Immature natural killer cell (primary cell): ENCODE measurements around the gene AFAP1L1. TPM values are rescaled to one million over a fixed set of nuclear protein-coding genes. Genes with fewer than 3 reads are reported as not detected.

Source experiments
- DNase-seq, 3 donors: peaks; one replicate each; pipeline ENCODE4 v3.0.0; 2022; ENCODE audit warnings: mixed read lengths in 1 of 3
- H3K27ac Mint-ChIP-seq, 6 donors: one replicate each; pipeline ENCODE4 v1.8.0; 2020; ENCODE audit warnings: mixed read lengths in 6 of 6, mild to moderate bottlenecking in 5 of 6, inconsistent platforms in 4 of 6, moderate library complexity in 3 of 6
- H3K27me3 Mint-ChIP-seq, 3 donors: one replicate each; pipeline ENCODE4 v1.8.0; 2020 to 2021; ENCODE audit warnings: low read depth in 3 of 3, mild to moderate bottlenecking in 3 of 3, mixed read lengths in 3 of 3, moderate library complexity in 3 of 3, inconsistent platforms in 1 of 3
- H3K36me3 Mint-ChIP-seq, 3 donors: one replicate each; pipeline ENCODE4 v1.8.0; 2020; ENCODE audit warnings: mixed read lengths in 3 of 3, inconsistent platforms in 2 of 3, mild to moderate bottlenecking in 2 of 3
- H3K4me1 Mint-ChIP-seq, 2 donors: one replicate each; pipeline ENCODE4 v1.8.0; 2020; ENCODE audit warnings: inconsistent platforms in 2 of 2, mild to moderate bottlenecking in 2 of 2, mixed read lengths in 2 of 2, moderate library complexity in 1 of 2
- H3K4me3 Mint-ChIP-seq, 5 donors: one replicate each; pipeline ENCODE4 v1.8.0; 2020; ENCODE audit warnings: mild to moderate bottlenecking in 5 of 5, mixed read lengths in 5 of 5, inconsistent platforms in 3 of 5, moderate library complexity in 3 of 5
- H3K9me3 Mint-ChIP-seq, 6 donors: one replicate each; pipeline ENCODE4 v1.8.0; 2020; ENCODE audit warnings: mild to moderate bottlenecking in 6 of 6, mixed read lengths in 6 of 6, inconsistent platforms in 4 of 6, moderate library complexity in 3 of 6
- polyA plus RNA-seq, 3 donors: library from polyadenylated mRNA; unstranded; fragments of 300-500 nt; fragmentation: Illumina TruSeq; gene quantifications; one replicate each; pipeline ENCODE4 v1.2.3, GENCODE V29; 2021

Gene AFAP1L1
- polyA plus RNA-seq, 3 donors from 2014 or later = 0.28 to 0.83 TPM; not detected in 1

DNA sequence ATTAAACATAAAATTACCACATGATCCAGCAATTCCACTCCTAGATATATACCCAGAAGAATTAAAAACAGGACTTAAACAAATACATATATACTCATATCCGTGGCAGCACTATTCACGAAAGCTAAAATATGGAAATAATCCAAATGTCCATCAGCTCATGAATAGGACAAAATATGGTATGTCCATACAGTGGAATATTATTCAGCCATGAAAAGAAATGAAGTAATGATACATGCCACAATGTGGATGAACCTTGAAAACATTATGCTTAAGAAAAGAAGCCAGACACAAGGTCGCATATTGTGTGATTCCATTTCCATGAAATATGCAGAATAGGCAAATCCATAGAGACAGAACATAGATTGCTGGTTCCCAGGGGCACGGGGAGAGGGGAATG lies 24.8 kb upstream of the AFAP1L1 start:
- H3K27me3 Mint-ChIP-seq = peaks cover 2% of the 10 kb centered on the region in 3 donors
- H3K27ac Mint-ChIP-seq = no peak overlapping the region

DNA sequence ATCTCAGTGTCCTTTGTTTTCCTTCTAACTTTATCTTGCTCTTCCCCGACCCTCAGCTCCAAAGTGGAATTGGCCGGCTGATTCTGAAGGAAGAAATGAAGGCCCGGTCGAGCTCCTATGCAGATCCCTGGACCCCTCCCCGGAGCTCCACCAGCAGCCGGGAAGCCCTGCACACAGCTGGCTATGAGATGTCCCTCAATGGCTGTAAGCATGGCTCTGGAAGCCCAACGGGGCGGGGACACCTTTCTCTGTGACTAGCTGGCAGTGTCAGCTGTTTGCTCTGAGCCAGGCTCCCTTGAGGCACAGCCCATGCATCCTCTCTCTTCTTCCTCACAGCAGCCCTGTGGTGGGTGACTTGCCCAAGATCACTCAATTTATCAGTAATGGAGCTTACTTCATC lies 23.9 kb upstream of the AFAP1L1 start:
- H3K4me1 Mint-ChIP-seq = no peaks in the 10 kb centered on the region
- no peak for DNase-seq
- H3K36me3 Mint-ChIP-seq = peaks cover 0 to 3% (median 0%) of the 10 kb centered on the region in 3 donors
- H3K4me3 Mint-ChIP-seq = no peak overlapping the region
- no peaks in the 10 kb centered on the region for H3K9me3 Mint-ChIP-seq
- peaks cover 2 to 3% (median 2%) of the 10 kb centered on the region in 3 donors for H3K27me3 Mint-ChIP-seq
- no peak overlapping the region for H3K27ac Mint-ChIP-seq

More for the DNA sequence above, 24.8 kb upstream of the AFAP1L1 start:
- Mint-ChIP-seq H3K36me3 (peaks cover 0 to 3% (median 0%) of the 10 kb centered on the region in 3 donors), H3K4me3 (no peak overlapping the region), H3K9me3 (no peaks in the 10 kb centered on the region), H3K4me1 (peaks cover 0 to 3% of the 10 kb centered on the region in 2 donors)
- DNase-seq = no peak

- Mint-ChIP-seq H3K27ac (no peak overlapping the region), H3K4me3 (no peak overlapping the region), H3K9me3 (no peaks in the 10 kb centered on the region), H3K4me1 (no peaks in the 10 kb centered on the region), H3K36me3 (peaks cover 0 to 3% (median 0%) of the 10 kb centered on the region in 3 donors), H3K27me3 (peaks cover 2 to 3% (median 3%) of the 10 kb centered on the region in 3 donors)
- DNase-seq = no peak
Measured at GRCh38 chr5:149251546-149251945, 20.1 kb upstream of the AFAP1L1 start.

GRCh38 chr5:149254506-149254905 lies 17.2 kb upstream of the AFAP1L1 start:
- no peak overlapping the region for H3K4me3 Mint-ChIP-seq
- H3K27me3 Mint-ChIP-seq = peaks cover 0 to 6% (median 3%) of the 10 kb centered on the region in 3 donors
- DNase-seq = no peak
- H3K9me3 Mint-ChIP-seq = no peaks in the 10 kb centered on the region
- H3K36me3 Mint-ChIP-seq = no peaks in the 10 kb centered on the region
- H3K4me1 Mint-ChIP-seq = no peaks in the 10 kb centered on the region
- H3K27ac Mint-ChIP-seq = no peak overlapping the region

DNA sequence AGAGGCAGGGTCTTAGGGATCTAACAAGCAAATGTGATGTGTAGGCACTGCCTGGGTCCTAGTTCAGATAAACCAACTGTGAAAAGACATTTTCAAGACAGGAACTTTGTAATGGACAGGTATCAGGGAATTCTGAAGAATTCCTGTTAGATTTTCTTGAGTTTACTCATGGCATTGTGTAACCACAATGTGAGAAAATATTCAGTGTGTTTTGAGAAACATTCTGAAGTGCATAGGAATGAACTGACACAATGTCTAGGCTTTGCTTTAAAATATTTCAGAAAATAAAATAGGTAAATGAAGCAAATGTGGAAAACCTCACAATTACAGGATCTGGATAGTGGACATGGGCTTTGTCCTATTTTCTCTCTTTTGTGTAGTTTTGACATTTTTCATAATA lies 15.2 kb upstream of the AFAP1L1 start:
- no peaks in the 10 kb centered on the region for H3K4me1 Mint-ChIP-seq
- peaks cover 0 to 8% (median 3%) of the 10 kb centered on the region in 3 donors for H3K27me3 Mint-ChIP-seq
- H3K36me3 Mint-ChIP-seq = no peaks in the 10 kb centered on the region
- no peaks in the 10 kb centered on the region for H3K9me3 Mint-ChIP-seq
- H3K27ac Mint-ChIP-seq = no peak overlapping the region
- no peak for DNase-seq
- H3K4me3 Mint-ChIP-seq = no peak overlapping the region

- Mint-ChIP-seq H3K9me3 (no peaks in the 10 kb centered on the region), H3K4me3 (no peak overlapping the region), H3K27me3 (peaks cover 0 to 8% (median 3%) of the 10 kb centered on the region in 3 donors), H3K36me3 (no peaks in the 10 kb centered on the region), H3K27ac (no peak overlapping the region), H3K4me1 (no peaks in the 10 kb centered on the region)
- no peak for DNase-seq
Measured at GRCh38 chr5:149257131-149257530, 14.5 kb upstream of the AFAP1L1 start.

- DNase-seq = no peak
- no peaks in the 10 kb centered on the region for H3K9me3 Mint-ChIP-seq
- peaks cover 0 to 7% (median 3%) of the 10 kb centered on the region in 3 donors for H3K27me3 Mint-ChIP-seq
- H3K27ac Mint-ChIP-seq = no peak overlapping the region
- no peaks in the 10 kb centered on the region for H3K4me1 Mint-ChIP-seq
- H3K4me3 Mint-ChIP-seq = no peak overlapping the region
- H3K36me3 Mint-ChIP-seq = no peaks in the 10 kb centered on the region
Measured at GRCh38 chr5:149257889-149258705, 13.6 kb upstream of the AFAP1L1 start.

DNA sequence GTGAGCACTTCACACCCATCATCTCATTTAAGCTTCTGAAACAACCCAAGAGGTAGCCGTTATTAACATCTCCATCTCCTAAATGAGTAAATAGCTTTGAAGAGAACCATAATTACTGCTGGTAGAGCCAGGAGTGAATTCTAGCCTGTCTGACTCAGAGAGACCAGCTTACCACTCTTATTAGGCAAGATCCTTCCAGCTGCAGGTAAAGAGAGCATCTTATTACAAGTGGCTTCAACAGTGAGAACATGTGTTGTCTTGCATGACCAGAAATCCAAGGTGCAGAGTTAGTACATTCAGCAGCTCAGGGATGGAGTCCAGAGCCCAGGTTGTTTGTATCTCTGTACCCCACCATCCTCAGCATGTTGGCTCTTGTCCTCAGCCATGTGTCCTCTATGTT lies 10.9 kb upstream of the AFAP1L1 start:
- peaks cover 0 to 2% (median 0%) of the 10 kb centered on the region in 6 donors for H3K9me3 Mint-ChIP-seq
- peaks cover 0 to 8% (median 0%) of the 10 kb centered on the region in 3 donors for H3K27me3 Mint-ChIP-seq
- H3K4me1 Mint-ChIP-seq = no peaks in the 10 kb centered on the region
- no peak for DNase-seq
- no peak overlapping the region for H3K4me3 Mint-ChIP-seq
- no peaks in the 10 kb centered on the region for H3K36me3 Mint-ChIP-seq
- no peak overlapping the region for H3K27ac Mint-ChIP-seq

GRCh38 chr5:149261246-149261645 lies 10.4 kb upstream of the AFAP1L1 start:
- Mint-ChIP-seq H3K36me3 (no peaks in the 10 kb centered on the region), H3K4me1 (no peaks in the 10 kb centered on the region), H3K27ac (no peak overlapping the region), H3K9me3 (peaks cover 0 to 2% (median 0%) of the 10 kb centered on the region in 6 donors), H3K27me3 (peaks cover 0 to 8% (median 0%) of the 10 kb centered on the region in 3 donors), H3K4me3 (no peak overlapping the region)
- no peak for DNase-seq

- Mint-ChIP-seq H3K27ac (no peak overlapping the region), H3K27me3 (peaks cover 0 to 9% (median 0%) of the 10 kb centered on the region in 3 donors), H3K4me3 (no peak overlapping the region), H3K9me3 (peaks cover 0 to 2% (median 0%) of the 10 kb centered on the region in 6 donors), H3K36me3 (no peaks in the 10 kb centered on the region), H3K4me1 (no peaks in the 10 kb centered on the region)
- DNase-seq = no peak
Measured at GRCh38 chr5:149262315-149262714, 9.3 kb upstream of the AFAP1L1 start.

DNA sequence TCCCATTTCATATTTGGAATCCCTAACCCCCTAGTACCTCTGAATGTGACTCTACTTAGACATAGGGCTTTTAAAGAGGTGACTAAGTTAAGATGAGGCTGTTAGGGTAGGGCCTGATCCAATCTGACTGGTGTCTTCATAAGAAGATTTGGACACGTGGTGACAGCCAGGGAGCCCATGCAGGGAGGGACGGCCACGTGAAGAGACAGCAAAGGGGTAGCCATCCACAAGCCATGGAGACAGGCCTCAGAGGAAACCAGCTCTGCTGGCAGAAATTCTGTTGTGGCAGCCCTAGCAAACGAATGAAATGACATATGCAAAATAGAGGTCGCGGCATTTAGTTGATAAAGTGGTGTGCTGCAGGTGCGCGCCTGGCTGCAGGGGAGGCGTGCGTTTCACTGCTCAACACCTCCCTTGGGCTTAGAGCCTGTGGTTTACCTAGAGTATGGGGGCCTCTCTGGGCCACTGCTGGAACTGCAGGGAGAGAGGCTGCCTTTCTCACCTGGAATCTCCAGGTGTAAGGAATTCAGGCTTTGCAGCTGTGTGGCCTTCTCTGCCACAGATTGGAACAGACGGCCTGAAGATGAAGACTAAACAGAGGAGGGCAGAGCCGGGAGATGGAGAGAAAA lies 7.1 kb upstream of the AFAP1L1 start:
- peaks cover 0 to 20% (median 2%) of the 10 kb centered on the region in 6 donors for H3K9me3 Mint-ChIP-seq
- peak in 1 of 3 donors; percentile 20 for DNase-seq
- no peak overlapping the region for H3K4me3 Mint-ChIP-seq
- no peaks in the 10 kb centered on the region for H3K4me1 Mint-ChIP-seq
- H3K36me3 Mint-ChIP-seq = peaks cover 0 to 9% (median 5%) of the 10 kb centered on the region in 3 donors
- H3K27ac Mint-ChIP-seq = no peak overlapping the region
- H3K27me3 Mint-ChIP-seq = peaks cover 0 to 9% (median 8%) of the 10 kb centered on the region in 3 donors

- Mint-ChIP-seq H3K4me3 (no peak overlapping the region), H3K27ac (no peak overlapping the region), H3K9me3 (peaks cover 0 to 20% (median 2%) of the 10 kb centered on the region in 6 donors), H3K4me1 (no peaks in the 10 kb centered on the region), H3K27me3 (peaks cover 0 to 9% (median 8%) of the 10 kb centered on the region in 3 donors), H3K36me3 (peaks cover 0 to 9% (median 5%) of the 10 kb centered on the region in 3 donors)
- DNase-seq = no peak
Measured at GRCh38 chr5:149265068-149265465, 6.6 kb upstream of the AFAP1L1 start.

DNA sequence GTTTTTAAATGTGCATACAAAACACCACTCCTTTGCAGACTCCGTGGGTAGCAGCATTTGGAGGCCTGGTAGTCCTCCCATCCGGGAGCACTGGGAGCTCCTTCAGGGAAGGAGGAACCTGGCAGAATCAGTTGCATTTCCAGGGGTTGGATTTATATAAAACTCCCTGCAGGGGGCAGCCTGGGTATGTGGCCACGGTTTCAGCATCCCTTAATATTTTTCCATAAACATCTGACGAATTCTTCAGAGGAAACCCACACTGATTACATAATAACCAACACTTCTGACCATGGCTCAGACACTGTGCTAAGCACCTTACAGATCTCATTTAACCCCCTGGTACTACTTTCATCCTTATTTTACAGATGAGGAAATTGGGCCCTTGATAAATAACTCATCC lies 6.1 kb upstream of the AFAP1L1 start:
- peaks cover 0 to 20% (median 2%) of the 10 kb centered on the region in 6 donors for H3K9me3 Mint-ChIP-seq
- H3K4me1 Mint-ChIP-seq = no peaks in the 10 kb centered on the region
- no peak overlapping the region for H3K27ac Mint-ChIP-seq
- peaks cover 0 to 9% (median 5%) of the 10 kb centered on the region in 3 donors for H3K36me3 Mint-ChIP-seq
- H3K27me3 Mint-ChIP-seq = peaks cover 0 to 10% (median 6%) of the 10 kb centered on the region in 3 donors
- DNase-seq = no peak
- H3K4me3 Mint-ChIP-seq = no peak overlapping the region
